ENCODE data around the gene MLXIP. TPM values are rescaled to one million over a fixed set of nuclear protein-coding genes. Genes with fewer than 3 reads are reported as not detected.

MLXIP gene
- total and polyA plus RNA-seq, 9 of the 15 experiments (the other 6 are each of a cell fraction or from before 2014, with no cell fraction given) = 2.2 to 66.3 (median 18.1) TPM

DNA sequence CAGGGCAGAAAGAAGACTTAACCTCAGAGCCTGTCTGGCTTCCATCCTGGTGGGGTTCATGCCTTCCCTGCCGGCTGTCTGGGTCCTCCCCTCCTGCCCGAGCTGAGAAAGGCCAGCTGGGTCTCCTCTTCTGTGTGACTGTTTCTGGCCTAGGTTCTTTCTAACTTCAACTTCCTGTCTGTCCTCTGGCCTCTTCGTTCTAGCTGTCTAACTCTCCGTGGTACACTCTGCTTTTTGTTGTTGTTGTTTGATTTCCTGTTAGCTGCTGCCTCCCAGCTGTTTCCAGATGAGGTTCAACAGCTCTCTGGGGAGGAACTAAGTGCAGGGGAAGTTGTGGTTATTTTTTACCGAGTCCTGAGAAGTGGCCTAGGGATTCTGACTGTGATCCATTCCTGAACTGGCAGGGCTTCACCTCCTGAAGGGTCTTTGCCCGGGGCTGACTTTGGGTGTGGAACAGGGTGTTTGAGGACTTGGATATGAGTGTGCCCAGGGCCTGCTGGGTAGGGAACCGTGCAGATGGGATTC lies 3.2 kb downstream of the MLXIP start (continued):
- TF ChIP-seq, protein P1, sequence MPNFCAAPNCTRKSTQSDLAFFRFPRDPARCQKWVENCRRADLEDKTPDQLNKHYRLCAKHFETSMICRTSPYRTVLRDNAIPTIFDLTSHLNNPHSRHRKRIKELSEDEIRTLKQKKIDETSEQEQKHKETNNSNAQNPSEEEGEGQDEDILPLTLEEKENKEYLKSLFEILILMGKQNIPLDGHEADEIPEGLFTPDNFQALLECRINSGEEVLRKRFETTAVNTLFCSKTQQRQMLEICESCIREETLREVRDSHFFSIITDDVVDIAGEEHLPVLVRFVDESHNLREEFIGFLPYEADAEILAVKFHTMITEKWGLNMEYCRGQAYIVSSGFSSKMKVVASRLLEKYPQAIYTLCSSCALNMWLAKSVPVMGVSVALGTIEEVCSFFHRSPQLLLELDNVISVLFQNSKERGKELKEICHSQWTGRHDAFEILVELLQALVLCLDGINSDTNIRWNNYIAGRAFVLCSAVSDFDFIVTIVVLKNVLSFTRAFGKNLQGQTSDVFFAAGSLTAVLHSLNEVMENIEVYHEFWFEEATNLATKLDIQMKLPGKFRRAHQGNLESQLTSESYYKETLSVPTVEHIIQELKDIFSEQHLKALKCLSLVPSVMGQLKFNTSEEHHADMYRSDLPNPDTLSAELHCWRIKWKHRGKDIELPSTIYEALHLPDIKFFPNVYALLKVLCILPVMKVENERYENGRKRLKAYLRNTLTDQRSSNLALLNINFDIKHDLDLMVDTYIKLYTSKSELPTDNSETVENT (CRISPR knock-in tag; IDR thresholded peaks at IDR 0.05) = no peak
- TF ChIP-seq STAT5A (IDR thresholded peaks at IDR 0.05; ENCODE audit: borderline replicate concordance, low read length) (no peak), ZKSCAN1 (IDR thresholded peaks at IDR 0.05; ENCODE audit: low read depth, low read length) (no peak), CTBP1 (IDR thresholded peaks at IDR 0.05; ENCODE audit: borderline replicate concordance) (0 out of 2 replicates have a peak, but pooled peaks have one; percentile 17), GATA2 (CRISPR knock-in tag; IDR thresholded peaks at IDR 0.05) (no peak), ZBTB2 (IDR thresholded peaks at IDR 0.05) (no peak), MLLT1 (IDR thresholded peaks at IDR 0.05) (0 out of 4 replicates have a peak, but pooled peaks of 1 of the 2 experiments have one; percentile 29), BCL6 (CRISPR knock-in tag; IDR thresholded peaks at IDR 0.05) (no peak)
- TF ChIP-seq, protein P2, sequence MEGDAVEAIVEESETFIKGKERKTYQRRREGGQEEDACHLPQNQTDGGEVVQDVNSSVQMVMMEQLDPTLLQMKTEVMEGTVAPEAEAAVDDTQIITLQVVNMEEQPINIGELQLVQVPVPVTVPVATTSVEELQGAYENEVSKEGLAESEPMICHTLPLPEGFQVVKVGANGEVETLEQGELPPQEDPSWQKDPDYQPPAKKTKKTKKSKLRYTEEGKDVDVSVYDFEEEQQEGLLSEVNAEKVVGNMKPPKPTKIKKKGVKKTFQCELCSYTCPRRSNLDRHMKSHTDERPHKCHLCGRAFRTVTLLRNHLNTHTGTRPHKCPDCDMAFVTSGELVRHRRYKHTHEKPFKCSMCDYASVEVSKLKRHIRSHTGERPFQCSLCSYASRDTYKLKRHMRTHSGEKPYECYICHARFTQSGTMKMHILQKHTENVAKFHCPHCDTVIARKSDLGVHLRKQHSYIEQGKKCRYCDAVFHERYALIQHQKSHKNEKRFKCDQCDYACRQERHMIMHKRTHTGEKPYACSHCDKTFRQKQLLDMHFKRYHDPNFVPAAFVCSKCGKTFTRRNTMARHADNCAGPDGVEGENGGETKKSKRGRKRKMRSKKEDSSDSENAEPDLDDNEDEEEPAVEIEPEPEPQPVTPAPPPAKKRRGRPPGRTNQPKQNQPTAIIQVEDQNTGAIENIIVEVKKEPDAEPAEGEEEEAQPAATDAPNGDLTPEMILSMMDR (IDR thresholded peaks at IDR 0.05 in 2 of 3, conservative IDR thresholded peaks at IDR 0.05 in 1 of 3; ENCODE audit: insufficient read depth in 2 of 3, low read depth in 1 of 3, low read length in 3 of 3) = 0 out of 6 replicates have a peak, but pooled peaks of 1 of the 3 experiments have one; percentile 8
- TF ChIP-seq, protein P3, sequence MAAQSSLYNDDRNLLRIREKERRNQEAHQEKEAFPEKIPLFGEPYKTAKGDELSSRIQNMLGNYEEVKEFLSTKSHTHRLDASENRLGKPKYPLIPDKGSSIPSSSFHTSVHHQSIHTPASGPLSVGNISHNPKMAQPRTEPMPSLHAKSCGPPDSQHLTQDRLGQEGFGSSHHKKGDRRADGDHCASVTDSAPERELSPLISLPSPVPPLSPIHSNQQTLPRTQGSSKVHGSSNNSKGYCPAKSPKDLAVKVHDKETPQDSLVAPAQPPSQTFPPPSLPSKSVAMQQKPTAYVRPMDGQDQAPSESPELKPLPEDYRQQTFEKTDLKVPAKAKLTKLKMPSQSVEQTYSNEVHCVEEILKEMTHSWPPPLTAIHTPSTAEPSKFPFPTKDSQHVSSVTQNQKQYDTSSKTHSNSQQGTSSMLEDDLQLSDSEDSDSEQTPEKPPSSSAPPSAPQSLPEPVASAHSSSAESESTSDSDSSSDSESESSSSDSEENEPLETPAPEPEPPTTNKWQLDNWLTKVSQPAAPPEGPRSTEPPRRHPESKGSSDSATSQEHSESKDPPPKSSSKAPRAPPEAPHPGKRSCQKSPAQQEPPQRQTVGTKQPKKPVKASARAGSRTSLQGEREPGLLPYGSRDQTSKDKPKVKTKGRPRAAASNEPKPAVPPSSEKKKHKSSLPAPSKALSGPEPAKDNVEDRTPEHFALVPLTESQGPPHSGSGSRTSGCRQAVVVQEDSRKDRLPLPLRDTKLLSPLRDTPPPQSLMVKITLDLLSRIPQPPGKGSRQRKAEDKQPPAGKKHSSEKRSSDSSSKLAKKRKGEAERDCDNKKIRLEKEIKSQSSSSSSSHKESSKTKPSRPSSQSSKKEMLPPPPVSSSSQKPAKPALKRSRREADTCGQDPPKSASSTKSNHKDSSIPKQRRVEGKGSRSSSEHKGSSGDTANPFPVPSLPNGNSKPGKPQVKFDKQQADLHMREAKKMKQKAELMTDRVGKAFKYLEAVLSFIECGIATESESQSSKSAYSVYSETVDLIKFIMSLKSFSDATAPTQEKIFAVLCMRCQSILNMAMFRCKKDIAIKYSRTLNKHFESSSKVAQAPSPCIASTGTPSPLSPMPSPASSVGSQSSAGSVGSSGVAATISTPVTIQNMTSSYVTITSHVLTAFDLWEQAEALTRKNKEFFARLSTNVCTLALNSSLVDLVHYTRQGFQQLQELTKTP (IDR thresholded peaks at IDR 0.05; ENCODE audit: low read depth in 1 of 2, partially characterized antibody in 2 of 2) = peak in 1 of 2 experiments; percentile 15
- TF ChIP-seq, protein P4, sequence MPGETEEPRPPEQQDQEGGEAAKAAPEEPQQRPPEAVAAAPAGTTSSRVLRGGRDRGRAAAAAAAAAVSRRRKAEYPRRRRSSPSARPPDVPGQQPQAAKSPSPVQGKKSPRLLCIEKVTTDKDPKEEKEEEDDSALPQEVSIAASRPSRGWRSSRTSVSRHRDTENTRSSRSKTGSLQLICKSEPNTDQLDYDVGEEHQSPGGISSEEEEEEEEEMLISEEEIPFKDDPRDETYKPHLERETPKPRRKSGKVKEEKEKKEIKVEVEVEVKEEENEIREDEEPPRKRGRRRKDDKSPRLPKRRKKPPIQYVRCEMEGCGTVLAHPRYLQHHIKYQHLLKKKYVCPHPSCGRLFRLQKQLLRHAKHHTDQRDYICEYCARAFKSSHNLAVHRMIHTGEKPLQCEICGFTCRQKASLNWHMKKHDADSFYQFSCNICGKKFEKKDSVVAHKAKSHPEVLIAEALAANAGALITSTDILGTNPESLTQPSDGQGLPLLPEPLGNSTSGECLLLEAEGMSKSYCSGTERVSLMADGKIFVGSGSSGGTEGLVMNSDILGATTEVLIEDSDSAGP (CRISPR knock-in tag; IDR thresholded peaks at IDR 0.05) = no peak

Measured in K562 (cell line).